GM19397 (cell line): ENCODE results near the gene GATAD1.
"Not testable (repeated sequence)": the region's sequence is repeated elsewhere in the genome, so short reads cannot be mapped to it uniquely, and the experiment has no call there.

Source experiments
- ATAC-seq: cut with Tn5 transposase; IDR thresholded peaks from one replicate; pipeline ENCODE4 v1.9.1; 2021; ENCODE audit warnings: mild to moderate bottlenecking, moderate library complexity; ENCODE audit not compliant: unreplicated experiment

The GATAD1 gene

DNA sequence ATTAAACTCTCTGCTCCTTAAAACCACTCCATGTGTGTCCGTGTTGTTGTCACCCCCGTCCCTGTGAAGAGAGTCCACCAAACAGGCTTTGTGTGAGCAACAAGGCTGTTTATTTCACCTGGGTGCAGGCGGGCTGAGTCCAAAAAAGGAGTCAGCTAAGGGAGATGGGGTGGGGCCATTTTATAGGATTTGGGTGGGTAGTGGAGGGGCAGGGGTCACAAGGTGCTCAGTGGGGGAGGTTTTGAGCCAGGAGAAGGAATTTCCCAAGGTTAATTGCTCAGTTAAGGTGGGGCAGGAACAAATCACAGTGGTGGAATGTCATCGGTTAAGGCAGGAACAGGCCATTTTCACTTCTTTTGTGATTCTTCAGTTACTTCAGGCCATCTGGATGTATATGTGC is 31.9 kb downstream of the GATAD1 start:
- not testable (repeated sequence) for ATAC-seq

DNA sequence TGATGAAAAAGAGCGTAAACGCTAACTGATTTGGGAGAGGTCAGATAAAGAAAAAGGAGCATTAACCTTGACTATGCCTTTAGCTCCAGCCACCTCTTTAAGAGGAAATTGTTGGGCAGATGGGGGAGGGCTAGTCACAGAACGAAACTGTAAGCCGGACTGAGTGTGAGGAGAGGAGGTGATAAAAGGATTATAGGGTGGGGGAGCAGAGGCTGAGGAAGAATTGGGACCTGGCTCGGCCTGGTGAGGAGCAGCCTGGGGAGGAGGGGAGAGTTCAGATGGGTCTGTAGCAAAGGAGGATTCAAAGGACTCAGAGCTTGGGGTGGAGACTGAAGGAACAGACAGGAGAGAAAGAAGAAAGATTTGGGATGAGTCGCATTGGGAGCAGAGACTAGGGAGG is 36.3 kb downstream of the GATAD1 start:
- ATAC-seq = not testable (repeated sequence)

DNA sequence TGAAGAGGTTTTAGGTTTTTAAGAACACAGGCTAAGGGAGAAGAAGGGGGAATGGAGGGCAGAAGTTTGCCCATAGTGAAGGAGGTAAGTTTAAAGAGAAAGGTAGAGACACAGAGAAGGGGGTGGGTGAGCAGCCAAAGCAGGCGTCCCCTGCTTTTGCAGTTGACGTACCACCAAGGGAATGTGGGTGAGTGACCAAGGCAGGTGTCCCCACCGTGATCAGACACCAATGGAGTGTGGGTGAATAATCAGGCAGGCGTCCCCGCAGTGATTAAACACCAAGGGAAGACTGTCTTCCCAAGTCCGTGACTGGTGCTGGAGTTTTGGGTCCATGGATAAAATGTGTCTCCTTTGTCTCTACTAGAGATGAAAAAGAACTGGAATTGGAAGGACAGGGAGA is 36.9 kb downstream of the GATAD1 start:
- ATAC-seq = not testable (repeated sequence)

DNA sequence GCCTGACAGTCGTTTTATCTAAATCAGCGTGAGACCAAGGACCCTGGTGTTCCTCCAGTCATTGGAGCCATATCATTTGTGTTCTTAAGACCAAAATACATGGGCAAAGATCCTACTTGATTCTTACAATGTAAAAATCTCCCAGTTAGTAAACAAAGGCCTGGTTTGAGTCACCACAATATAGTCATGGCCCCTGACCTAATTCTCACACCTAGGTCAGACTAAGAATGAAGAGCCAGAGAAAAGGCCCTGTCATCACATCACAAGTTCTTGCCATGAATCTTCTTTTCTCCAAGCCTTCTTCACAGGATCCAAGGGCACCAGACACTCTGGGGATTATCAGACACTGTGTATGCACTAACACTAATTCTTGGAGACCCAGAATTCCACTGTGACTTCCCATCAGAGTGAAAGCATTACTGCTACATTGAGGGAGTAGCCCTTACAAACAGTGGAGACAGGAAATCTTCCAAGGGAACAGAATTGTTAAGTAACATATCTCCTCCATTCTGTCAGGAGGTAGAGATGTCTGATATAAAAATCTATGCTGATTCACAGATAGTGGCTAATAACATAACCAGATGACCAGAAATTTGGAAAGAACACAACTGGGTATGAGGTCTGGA is 38.1 kb downstream of the GATAD1 start:
- ATAC-seq = no peak

DNA sequence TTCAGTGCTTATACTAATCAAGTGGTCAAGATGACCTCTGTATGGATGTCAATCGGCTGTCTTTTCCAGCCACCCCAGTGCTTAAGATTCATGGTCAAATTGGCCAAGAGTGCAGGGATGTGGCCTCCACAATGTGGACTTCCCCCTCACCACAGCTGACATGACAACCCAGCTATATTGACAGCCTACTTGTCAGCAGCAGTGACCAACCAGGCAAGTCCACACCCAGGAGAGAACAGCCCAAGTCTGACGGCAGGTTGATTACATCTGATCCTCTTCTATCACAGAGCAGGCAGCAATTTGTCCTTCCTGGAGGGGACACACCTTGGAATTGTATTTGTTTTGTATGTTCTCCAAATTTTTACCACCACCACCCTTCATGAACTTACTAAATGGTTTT is 38.7 kb downstream of the GATAD1 start:
- ATAC-seq = no peak

DNA sequence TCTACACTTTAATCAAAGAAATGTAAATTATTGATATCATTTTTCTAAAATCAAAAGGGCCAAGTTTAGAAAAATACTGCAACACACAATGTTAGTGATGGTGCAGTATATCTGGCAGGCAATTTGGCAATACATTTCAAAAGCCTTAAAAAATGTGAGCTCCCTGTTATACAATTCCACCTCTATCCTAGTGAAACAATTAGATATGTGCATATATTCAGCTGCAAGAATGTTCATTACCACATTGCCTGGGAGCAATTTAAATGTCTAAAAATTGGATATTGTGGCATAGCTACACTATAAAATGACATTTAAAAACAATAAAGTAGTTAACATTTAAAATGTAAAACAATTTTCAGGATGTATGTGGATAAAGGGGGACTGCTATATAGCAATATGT is 40.5 kb downstream of the GATAD1 start:
- ATAC-seq = no peak

DNA sequence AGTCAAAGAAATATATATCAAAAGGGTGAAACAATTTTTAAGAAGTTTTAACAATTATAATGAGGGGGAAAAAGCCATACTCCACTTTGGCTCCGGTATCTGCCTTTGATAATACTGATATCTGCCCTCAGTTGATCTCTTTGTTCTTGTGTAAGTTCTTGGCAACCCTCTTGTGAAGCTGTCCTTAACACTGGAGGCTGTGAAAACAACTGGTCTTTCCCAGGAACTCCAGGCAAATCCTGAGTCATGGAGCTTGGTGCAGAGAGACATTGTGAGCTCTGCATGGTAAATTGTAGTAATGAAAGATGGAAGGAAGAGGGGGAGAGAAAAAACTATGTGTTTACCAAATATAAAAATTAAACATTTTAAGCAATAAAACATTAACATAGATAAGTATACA is 42.4 kb downstream of the GATAD1 start:
- no peak for ATAC-seq

DNA sequence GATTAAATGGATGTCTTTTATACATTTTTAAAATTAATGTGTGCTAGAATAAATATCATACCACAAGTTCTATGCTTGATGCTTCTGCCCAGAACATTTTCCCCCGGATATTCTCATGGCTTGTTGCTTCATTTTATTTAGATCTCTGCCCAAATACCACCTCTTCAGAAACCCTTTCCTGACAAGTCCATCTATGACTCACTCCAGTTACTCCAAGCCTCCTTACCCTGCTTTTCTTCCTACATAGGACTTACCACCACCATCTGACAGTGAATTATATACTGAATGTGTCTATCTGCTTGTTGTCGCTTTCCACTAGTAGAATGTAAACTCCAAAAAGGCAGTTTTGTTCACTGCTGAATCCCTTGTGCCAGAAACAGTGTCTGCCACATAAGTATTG is 49.6 kb downstream of the GATAD1 start:
- no peak for ATAC-seq

DNA sequence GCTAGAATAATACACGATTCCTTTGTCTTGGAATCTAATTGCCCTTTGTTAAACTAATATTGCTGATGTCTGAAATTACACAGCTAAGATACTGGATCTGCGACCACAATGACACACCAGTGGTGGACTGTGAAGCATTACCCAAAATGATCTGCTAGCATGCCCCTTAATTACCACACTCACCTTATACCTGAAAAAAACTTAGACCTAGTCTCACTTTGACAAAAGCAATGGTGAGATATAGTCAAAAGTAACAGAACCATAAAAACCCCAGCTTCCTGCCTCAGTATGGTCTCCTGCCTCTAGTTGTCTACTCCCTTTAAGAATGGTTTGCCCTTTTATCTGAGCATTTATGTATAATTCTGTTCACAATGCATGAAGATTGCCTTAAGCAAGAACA is 51.3 kb downstream of the GATAD1 start:
- no peak for ATAC-seq

DNA sequence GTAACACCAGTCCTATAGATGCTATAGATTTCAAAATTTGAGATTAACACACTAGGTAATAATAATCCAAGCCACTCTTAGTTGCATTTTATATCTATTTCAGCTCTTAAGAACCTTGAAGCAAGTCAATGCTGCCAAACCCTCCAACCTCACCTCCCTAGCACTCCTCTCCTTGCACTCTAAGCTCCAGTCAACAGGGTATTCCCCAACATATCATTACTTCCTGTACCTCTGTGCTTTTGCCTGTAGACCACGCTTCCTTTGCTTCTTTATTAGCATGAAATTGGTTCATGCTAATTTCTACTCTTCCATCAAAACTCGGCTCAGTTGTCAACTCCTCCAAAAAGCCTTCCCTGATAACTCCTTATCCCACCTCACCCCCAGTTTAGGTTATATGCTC is 56.5 kb downstream of the GATAD1 start:
- ATAC-seq = no peak

DNA sequence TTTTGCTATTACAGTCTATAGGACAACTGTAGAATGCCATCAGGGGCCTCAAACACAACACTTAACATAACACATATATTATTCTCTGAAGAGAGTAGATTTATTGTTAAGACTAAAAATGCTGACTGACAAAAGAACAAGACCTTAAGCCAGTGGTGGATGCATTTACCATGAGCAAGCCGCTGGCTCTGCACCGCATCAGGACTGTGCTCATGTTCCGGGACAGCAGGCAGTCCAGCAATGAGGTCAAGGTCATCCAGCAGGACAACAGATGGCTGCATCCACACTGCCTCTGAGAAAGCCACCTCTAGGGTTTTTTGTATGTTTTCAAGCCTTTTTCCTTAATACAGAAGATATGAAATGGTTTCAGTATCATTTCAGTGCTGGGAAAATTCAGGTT is 57.3 kb downstream of the GATAD1 start:
- no peak for ATAC-seq

DNA sequence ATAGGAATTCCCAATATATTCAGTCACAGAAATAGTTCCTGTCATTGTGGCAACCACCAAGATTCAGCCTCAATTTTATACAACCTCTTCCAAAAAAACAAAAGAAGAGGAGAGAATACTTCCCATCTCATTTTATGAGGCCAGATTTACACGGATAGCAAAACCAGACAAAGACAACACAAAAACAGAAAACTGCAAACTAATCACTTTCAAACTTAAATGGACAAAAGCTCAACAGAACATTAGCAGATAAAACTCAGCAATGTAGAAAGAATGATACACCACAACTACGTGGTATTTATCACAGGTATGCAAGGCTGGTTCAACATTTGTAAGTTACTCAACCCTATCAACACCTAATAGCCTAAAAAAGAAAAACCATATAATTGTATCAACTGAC is 59.1 kb downstream of the GATAD1 start:
- no peak for ATAC-seq

DNA sequence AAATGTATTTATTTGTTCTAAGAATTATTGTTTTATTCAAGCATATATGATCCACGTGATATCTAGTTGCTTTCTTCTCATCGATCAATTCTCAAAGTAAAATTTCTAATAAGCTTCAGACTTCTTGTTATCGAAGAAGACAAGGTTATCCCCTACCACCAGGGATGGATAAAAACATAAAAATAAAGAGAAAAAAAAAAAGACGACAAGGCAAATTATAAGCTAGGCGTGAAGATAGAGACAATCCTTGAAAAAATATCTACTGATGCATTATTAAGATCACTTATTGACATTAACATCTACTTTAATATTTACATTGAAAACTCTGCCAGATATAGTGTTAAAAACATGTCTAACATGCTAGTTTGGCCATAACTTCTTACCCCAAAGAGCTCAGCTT is 61.7 kb downstream of the GATAD1 start:
- ATAC-seq = no peak
